HepG2 (cell line): ENCODE results near the gene TEDC2.

Source experiments
- ASH2L ChIP-seq: fragments of 300-600, 200-600 bp; sonication (generic); IDR thresholded peaks from 2 replicates; pipeline ENCODE4 v1.7.0; 2017; ENCODE audit warnings: low read depth, mild to moderate bottlenecking, moderate library complexity, mixed read lengths, low read length; ENCODE audit not compliant: insufficient read length
- MYC ChIP-seq: sonication (generic); formaldehyde crosslinking; IDR thresholded peaks from 2 replicates; pipeline ENCODE4 v1.9.0; 2021; ENCODE audit warnings: missing genetic modification reagents, borderline replicate concordance
- ZNF260 ChIP-seq: sonication (generic); formaldehyde crosslinking; IDR thresholded peaks from 2 replicates; pipeline ENCODE4 v1.4.0; 2020; ENCODE audit warnings: missing genetic modification reagents, low read depth, mild to moderate bottlenecking, borderline replicate concordance
- ZNF292 ChIP-seq: sonication (generic); formaldehyde crosslinking; IDR thresholded peaks from 2 replicates; pipeline ENCODE4 v1.8.1; 2022; ENCODE audit warnings: mild to moderate bottlenecking, low read depth, missing genetic modification reagents, borderline replicate concordance
- ZNF362 ChIP-seq: sonication (generic); formaldehyde crosslinking; IDR thresholded peaks from 2 replicates; pipeline ENCODE4 v1.4.0; 2020; ENCODE audit warnings: missing genetic modification reagents, mild to moderate bottlenecking, borderline replicate concordance
- ZNF441 ChIP-seq: sonication (generic); formaldehyde crosslinking; IDR thresholded peaks from 2 replicates; pipeline ENCODE4 v1.7.0; 2021; ENCODE audit warnings: missing genetic modification reagents, borderline replicate concordance
- ZNF557 ChIP-seq: sonication (generic); formaldehyde crosslinking; IDR thresholded peaks from 2 replicates; pipeline ENCODE4 v1.4.0; 2020; ENCODE audit warnings: missing genetic modification reagents

- TF ChIP-seq ZNF557 (CRISPR knock-in tag) (no peak), ZNF292 (CRISPR knock-in tag) (no peak), ZNF441 (CRISPR knock-in tag) (no peak), ZNF362 (no peak), ZNF260 (CRISPR knock-in tag) (no peak), MYC (CRISPR knock-in tag) (no peak), ASH2L (no peak)
Observed at GRCh38 chr16:2494616-2495015, 34.7 kb downstream of the TEDC2 start.
